HepG2 (cell line): ENCODE results near the gene SASH1. TPM values are rescaled to one million over a fixed set of nuclear protein-coding genes. Genes with fewer than 3 reads are reported as not detected.

Experiments
- ATAC-seq: fragments of 200-7000 bp; cut with Tn5 transposase; 3 replicates; pipeline ENCODE4 v1.9.1; 2020; ENCODE audit warnings: mild to moderate bottlenecking, moderate library complexity
- BruUV-seq: library from RNA; stranded (reverse); fragments of 400-500 nt; replicated peaks from 2 replicates; lab custom pipeline; 2021; lab: Mats Ljungman, UMichigan
- CTCF ChIA-PET: fragments of 300-600 bp; formaldehyde crosslinking; extraction: SDS; loops from one replicate; lab custom pipeline; 2021; ENCODE audit warnings: low total read pairs, inconsistent platforms, low intra/inter-chr PET ratio; lab: Yijun Ruan, JAX
- POLR2A ChIA-PET: fragments of 350-600 bp; sonication (Branson Sonifier 250); formaldehyde crosslinking; loops from one replicate; lab custom pipeline; 2020; ENCODE audit warnings: antibody characterized with exemption, inconsistent platforms; lab: Yijun Ruan, JAX
- DNase-seq: peaks from one replicate; pipeline ENCODE4 v3.0.0-alpha.2; 2015; ENCODE audit warnings: low spot score
- FAIRE-seq: peaks from 3 replicates; lab custom pipeline; 2011; peaks lifted over from hg19 to GRCh38; lab: Jason Lieb, UNC
- H2AFZ ChIP-seq: one replicate; pipeline ENCODE4 v1.6.1; 2011; ENCODE audit warnings: low read length, inconsistent platforms
- H3K27ac ChIP-seq: fragments of 300-600 bp; 3 replicates; pipeline ENCODE4 v1.8.0; 2011; ENCODE audit warnings: mixed run types, mild to moderate bottlenecking, mixed read lengths, low read length, inconsistent platforms; ENCODE audit not compliant: insufficient read depth; ENCODE audit errors: extremely low read length
- H3K27me3 ChIP-seq, 2 experiments: fragments of 200-600 bp in 1 of 2; 2 replicates in 1 of 2; 3 replicates in 1 of 2; pipeline versions ENCODE4 v1.6.0 to v1.8.0; 2011; ENCODE audit warnings: low read length in 2 of 2, mild to moderate bottlenecking in 2 of 2, moderate library complexity in 2 of 2, inconsistent platforms in 1 of 2; ENCODE audit not compliant: insufficient read depth in 2 of 2, control insufficient read depth in 1 of 2
- H3K36me3 ChIP-seq, 2 experiments: fragments of 200-600 bp in 1 of 2; replicated peaks in 1 of 2; 2 replicates in 1 of 2; 3 replicates in 1 of 2; pipeline versions ENCODE4 v1.5.1 to v1.8.0; 2011; ENCODE audit warnings: low read length in 2 of 2, inconsistent platforms in 1 of 2; ENCODE audit not compliant: insufficient read depth in 2 of 2, control insufficient read depth in 1 of 2
- H3K4me1 ChIP-seq: 2 replicates; pipeline ENCODE4 v1.5.1; 2012; ENCODE audit warnings: low read length, inconsistent platforms; ENCODE audit not compliant: insufficient read depth
- H3K4me2 ChIP-seq: 2 replicates; pipeline ENCODE4 v1.6.0; 2011; ENCODE audit warnings: low read depth, low read length, inconsistent platforms
- H3K4me3 ChIP-seq, 3 experiments: fragments of 200-600 bp in 1 of 3; sonication (generic), shearing (Covaris generic) in 1 of 3; replicated peaks in 1 of 3; 2 replicates each; pipeline ENCODE4 v1.5.1; 2011 to 2016; ENCODE audit warnings: low read length in 3 of 3, inconsistent platforms in 2 of 3, low read depth in 2 of 3, mild to moderate bottlenecking in 2 of 3, control low read depth in 1 of 3, mixed read lengths in 1 of 3; ENCODE audit not compliant: insufficient read depth in 1 of 3
- H3K79me2 ChIP-seq: one replicate; pipeline ENCODE4 v1.6.1; 2011; ENCODE audit warnings: low read length, inconsistent platforms; ENCODE audit not compliant: insufficient read depth
- H3K9ac ChIP-seq: 2 replicates; pipeline ENCODE4 v1.6.0; 2011; ENCODE audit warnings: mild to moderate bottlenecking, low read depth, low read length, inconsistent platforms; ENCODE audit not compliant: insufficient read depth
- H3K9me3 ChIP-seq: 2 replicates; pipeline ENCODE4 v1.5.1; 2012; ENCODE audit warnings: mild to moderate bottlenecking, low read length
- H4K20me1 ChIP-seq: 2 replicates; pipeline ENCODE4 v1.6.0; 2011; ENCODE audit warnings: inconsistent platforms, mild to moderate bottlenecking, low read length, moderate library complexity; ENCODE audit not compliant: insufficient read depth
- MAFK ChIP-seq, 2 experiments: IDR thresholded peaks in 1 of 2; conservative IDR thresholded peaks in 1 of 2; 2 replicates each; pipeline ENCODE4 v1.6.1; 2011; ENCODE audit warnings: improper control_type of control experiment in 2 of 2, low read length in 2 of 2
- MAZ ChIP-seq, 2 experiments: sonication (generic) in 1 of 2; formaldehyde crosslinking in 1 of 2; IDR thresholded peaks; 2 replicates each; pipeline versions ENCODE4 v1.5.0 to v1.6.1; 2012 to 2020; ENCODE audit warnings: low read depth in 2 of 2, mild to moderate bottlenecking in 2 of 2, borderline replicate concordance in 1 of 2, improper control_type of control experiment in 1 of 2, low read length in 1 of 2, missing genetic modification reagents in 1 of 2, moderate library complexity in 1 of 2
- NCOA1 ChIP-seq: sonication (generic); formaldehyde crosslinking; IDR thresholded peaks from 2 replicates; pipeline ENCODE4 v1.9.0; 2021; ENCODE audit warnings: missing genetic modification reagents
- SALL2 ChIP-seq: sonication (generic); formaldehyde crosslinking; IDR thresholded peaks from 2 replicates; pipeline ENCODE4 v1.8.1; 2023; ENCODE audit warnings: mild to moderate bottlenecking, missing genetic modification reagents, inconsistent platforms
- SIN3B ChIP-seq: fragments of 150-350 bp; IDR thresholded peaks from 2 replicates; pipeline ENCODE4 v1.6.1; 2014; ENCODE audit warnings: low read length
- STAT5B ChIP-seq: sonication (generic); formaldehyde crosslinking; IDR thresholded peaks from 2 replicates; pipeline ENCODE4 v1.4.0; 2020; ENCODE audit warnings: missing genetic modification reagents
- TFDP2 ChIP-seq: sonication (generic); formaldehyde crosslinking; IDR thresholded peaks from 2 replicates; pipeline ENCODE4 v1.4.0; 2020; ENCODE audit warnings: missing genetic modification reagents
- ZFP82 ChIP-seq: sonication (generic); formaldehyde crosslinking; IDR thresholded peaks from 2 replicates; pipeline ENCODE4 v1.5.1; 2020; ENCODE audit warnings: mild to moderate bottlenecking, missing genetic modification reagents, borderline replicate concordance
- ZNF260 ChIP-seq: sonication (generic); formaldehyde crosslinking; IDR thresholded peaks from 2 replicates; pipeline ENCODE4 v1.4.0; 2020; ENCODE audit warnings: missing genetic modification reagents, low read depth, mild to moderate bottlenecking, borderline replicate concordance
- ZNF83 ChIP-seq: sonication (generic); formaldehyde crosslinking; IDR thresholded peaks from 2 replicates; pipeline ENCODE4 v1.4.0; 2020; ENCODE audit warnings: missing genetic modification reagents, mild to moderate bottlenecking, borderline replicate concordance
- ZXDC ChIP-seq: sonication (generic); formaldehyde crosslinking; IDR thresholded peaks from 2 replicates; pipeline ENCODE4 v1.5.0; 2020; ENCODE audit warnings: mild to moderate bottlenecking, missing genetic modification reagents
- WGBS: methylation state at CpG from one replicate; pipeline ENCODE4 v1.1.6; 2017; ENCODE audit warnings: low lambda C conversion rate; 5-methylcytosine and 5-hydroxymethylcytosine counted together
- in situ Hi-C: cut with HindIII; loops from 2 replicates; pipeline ENCODE4 v1.10.0; 2017; ENCODE audit warnings: low pct_unique_long_range_greater_than_20kb; ENCODE audit not compliant: extremely low pct_ligation_motif_present
- intact Hi-C: fragments of 100-400 bp; cut with micrococcal nuclease; formaldehyde crosslinking; loops from one replicate; pipeline ENCODE4 v1.10.0; 2022; ENCODE audit not compliant: unreplicated experiment
- polyA plus RNA-seq, 8 experiments: library from polyadenylated mRNA; depleted of rRNA in 3 of 8; stranded (reverse) in 7 of 8; unstranded in 1 of 8; fragments of >200 nt; fragmentation: Illumina TruSeq in 4 of 8; extraction: Trizol in 4 of 8; gene quantifications; 2 replicates each; pipeline versions ENCODE4 v1.2.1 to v1.2.3, GENCODE V29; 2011 to 2016; ENCODE audit warnings: low read depth in 4 of 8, missing spikeins in 1 of 8, mixed read lengths in 1 of 8; ENCODE audit not compliant: insufficient read depth in 1 of 8
- total RNA-seq, 5 experiments: library from RNA; depleted of rRNA; stranded (reverse); fragments of >200 nt; fragmentation: Illumina TruSeq; extraction: Trizol; gene quantifications; 2 replicates each; pipeline ENCODE4 v1.2.3, GENCODE V29; 2016; ENCODE audit warnings: low read depth in 1 of 5
- TF ChIP-seq, protein P1 (sequence below): fragments of 450-650 bp; IDR thresholded peaks from 2 replicates; pipeline ENCODE4 v1.6.1; 2016
- TF ChIP-seq, protein P2 (sequence below): IDR thresholded peaks from 2 replicates; pipeline ENCODE4 v1.6.1; 2016; ENCODE audit warnings: control low read depth

The SASH1 gene
- total and polyA plus RNA-seq, 2 of the 13 experiments (the other 11 are each of a cell fraction or from before 2014, with no cell fraction given), result 7.5 to 8.2 TPM

DNA sequence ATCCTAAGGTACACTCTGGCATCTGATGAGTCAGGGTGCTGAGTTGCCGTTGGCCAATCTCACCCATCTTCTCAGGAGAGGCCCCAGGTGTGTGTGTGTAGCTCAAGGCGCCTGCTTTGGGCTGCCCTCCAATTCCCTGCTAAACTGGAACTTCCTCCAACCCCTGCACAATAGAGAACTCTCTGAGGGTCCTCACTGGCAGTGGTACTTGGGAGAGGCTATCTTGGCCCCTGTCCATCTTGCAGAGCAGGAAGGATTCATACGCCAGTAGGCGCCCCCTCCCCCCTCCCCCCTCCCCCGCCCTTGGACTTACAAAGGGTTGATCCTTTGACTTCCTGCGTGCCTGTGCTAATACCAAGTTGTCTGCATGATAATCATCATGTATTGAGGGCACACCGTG, 173.6 kb downstream of the SASH1 start (continued):
- no peak for TF ChIP-seq TFDP2 (CRISPR knock-in tag)

GRCh38 chr6:148516617-148517016, 174.0 kb downstream of the SASH1 start:
- intact Hi-C loops, result no loop called here
- no peak for FAIRE-seq

DNA sequence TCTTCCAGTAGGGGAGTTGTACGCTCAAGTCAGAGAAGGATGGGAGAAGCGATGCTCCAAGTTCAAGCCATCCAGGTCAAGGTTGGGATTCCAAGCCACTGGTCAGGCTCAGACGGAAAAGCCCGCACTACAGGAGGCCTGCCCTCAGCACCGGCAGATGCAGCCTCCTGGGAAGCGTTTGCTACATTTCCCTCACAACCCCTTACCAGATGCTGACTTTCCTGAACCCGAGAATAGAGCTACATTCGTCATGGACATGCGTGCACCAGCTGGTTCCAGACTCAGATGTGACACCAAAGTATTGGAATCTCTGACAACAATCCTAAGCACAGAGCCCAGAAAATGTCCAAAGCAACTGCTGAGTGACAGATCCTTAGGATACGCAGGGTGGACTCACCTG, 174.8 kb downstream of the SASH1 start:
- no peak for FAIRE-seq
- 97% methylated on average over 9 of the region's 10 CpGs for WGBS
- Histone ChIP-seq H3K27me3 (no peaks in the 10 kb centered on the region), H3K4me3 (no peak overlapping the region), H4K20me1 (no peaks in the 10 kb centered on the region), H3K9ac (no peak overlapping the region), H3K4me1 (no peaks in the 10 kb centered on the region), H3K4me2 (no peak overlapping the region), H3K36me3 (peaks cover 4 to 21% of the 10 kb centered on the region in 2 experiments), H2AFZ (no peak overlapping the region), H3K9me3 (no peaks in the 10 kb centered on the region), H3K27ac (no peak overlapping the region), H3K79me2 (no peaks in the 10 kb centered on the region)
- in situ Hi-C loops (no loop called here), intact Hi-C loops (no loop called here)
- no peak for ATAC-seq
- ChIA-PET CTCF (no interaction called here), POLR2A (no interaction called here)
- no TSS peak for BruUV-seq
- no peak for DNase-seq
- TF ChIP-seq SALL2 (CRISPR knock-in tag) (no peak), NCOA1 (no peak), MAFK (conservative IDR thresholded peaks at IDR 0.05 in 1 of 2, IDR thresholded peaks at IDR 0.05 in 1 of 2; ENCODE audit: low read length in 2 of 2) (no peak), ZFP82 (no peak), ZXDC (CRISPR knock-in tag) (no peak)
- TF ChIP-seq, protein P1, sequence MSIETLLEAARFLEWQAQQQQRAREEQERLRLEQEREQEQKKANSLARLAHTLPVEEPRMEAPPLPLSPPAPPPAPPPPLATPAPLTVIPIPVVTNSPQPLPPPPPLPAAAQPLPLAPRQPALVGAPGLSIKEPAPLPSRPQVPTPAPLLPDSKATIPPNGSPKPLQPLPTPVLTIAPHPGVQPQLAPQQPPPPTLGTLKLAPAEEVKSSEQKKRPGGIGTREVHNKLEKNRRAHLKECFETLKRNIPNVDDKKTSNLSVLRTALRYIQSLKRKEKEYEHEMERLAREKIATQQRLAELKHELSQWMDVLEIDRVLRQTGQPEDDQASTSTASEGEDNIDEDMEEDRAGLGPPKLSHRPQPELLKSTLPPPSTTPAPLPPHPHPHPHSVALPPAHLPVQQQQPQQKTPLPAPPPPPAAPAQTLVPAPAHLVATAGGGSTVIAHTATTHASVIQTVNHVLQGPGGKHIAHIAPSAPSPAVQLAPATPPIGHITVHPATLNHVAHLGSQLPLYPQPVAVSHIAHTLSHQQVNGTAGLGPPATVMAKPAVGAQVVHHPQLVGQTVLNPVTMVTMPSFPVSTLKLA, result no peak
- TF ChIP-seq, protein P2, sequence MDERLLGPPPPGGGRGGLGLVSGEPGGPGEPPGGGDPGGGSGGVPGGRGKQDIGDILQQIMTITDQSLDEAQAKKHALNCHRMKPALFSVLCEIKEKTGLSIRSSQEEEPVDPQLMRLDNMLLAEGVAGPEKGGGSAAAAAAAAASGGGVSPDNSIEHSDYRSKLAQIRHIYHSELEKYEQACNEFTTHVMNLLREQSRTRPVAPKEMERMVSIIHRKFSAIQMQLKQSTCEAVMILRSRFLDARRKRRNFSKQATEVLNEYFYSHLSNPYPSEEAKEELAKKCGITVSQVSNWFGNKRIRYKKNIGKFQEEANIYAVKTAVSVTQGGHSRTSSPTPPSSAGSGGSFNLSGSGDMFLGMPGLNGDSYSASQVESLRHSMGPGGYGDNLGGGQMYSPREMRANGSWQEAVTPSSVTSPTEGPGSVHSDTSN (CRISPR knock-in tag), result no peak

More at GRCh38 chr6:148516617-148517016, 174.0 kb downstream of the SASH1 start:
- Histone ChIP-seq H3K4me3 (no peak overlapping the region), H3K27ac (no peak overlapping the region), H3K27me3 (no peaks in the 10 kb centered on the region), H3K4me2 (no peak overlapping the region), H3K9me3 (no peaks in the 10 kb centered on the region), H2AFZ (no peak overlapping the region), H3K4me1 (no peaks in the 10 kb centered on the region), H3K79me2 (no peaks in the 10 kb centered on the region), H4K20me1 (no peaks in the 10 kb centered on the region), H3K9ac (no peak overlapping the region), H3K36me3 (peaks cover 4 to 21% of the 10 kb centered on the region in 2 experiments)
- POLR2A ChIA-PET, result no interaction called here
- in situ Hi-C loops, result no loop called here
- ATAC-seq, result no peak
- 91% methylated on average over 4 of the region's 4 CpGs for WGBS
- CTCF ChIA-PET, result no interaction called here
- TF ChIP-seq STAT5B (no peak), ZNF260 (CRISPR knock-in tag) (no peak), SIN3B (no peak), ZNF83 (CRISPR knock-in tag) (no peak), MAZ (IDR thresholded peaks at IDR 0.05; ENCODE audit: borderline replicate concordance, low read depth, low read length) (no peak), MAZ (CRISPR knock-in tag; IDR thresholded peaks at IDR 0.05; ENCODE audit: low read depth) (no peak)
- no peak for DNase-seq
- no TSS peak for BruUV-seq
